ENCODE measurements around the gene ZBTB20. TPM values are rescaled to one million over a fixed set of nuclear protein-coding genes. Genes with fewer than 3 reads are reported as not detected.
"Not testable (repeated sequence)": the region's sequence is repeated elsewhere in the genome, so short reads cannot be mapped to it uniquely, and the experiment has no call there.

Gene ZBTB20
- total RNA-seq, result 1 to 10 TPM; 5.2 to 6.4 TPM

DNA sequence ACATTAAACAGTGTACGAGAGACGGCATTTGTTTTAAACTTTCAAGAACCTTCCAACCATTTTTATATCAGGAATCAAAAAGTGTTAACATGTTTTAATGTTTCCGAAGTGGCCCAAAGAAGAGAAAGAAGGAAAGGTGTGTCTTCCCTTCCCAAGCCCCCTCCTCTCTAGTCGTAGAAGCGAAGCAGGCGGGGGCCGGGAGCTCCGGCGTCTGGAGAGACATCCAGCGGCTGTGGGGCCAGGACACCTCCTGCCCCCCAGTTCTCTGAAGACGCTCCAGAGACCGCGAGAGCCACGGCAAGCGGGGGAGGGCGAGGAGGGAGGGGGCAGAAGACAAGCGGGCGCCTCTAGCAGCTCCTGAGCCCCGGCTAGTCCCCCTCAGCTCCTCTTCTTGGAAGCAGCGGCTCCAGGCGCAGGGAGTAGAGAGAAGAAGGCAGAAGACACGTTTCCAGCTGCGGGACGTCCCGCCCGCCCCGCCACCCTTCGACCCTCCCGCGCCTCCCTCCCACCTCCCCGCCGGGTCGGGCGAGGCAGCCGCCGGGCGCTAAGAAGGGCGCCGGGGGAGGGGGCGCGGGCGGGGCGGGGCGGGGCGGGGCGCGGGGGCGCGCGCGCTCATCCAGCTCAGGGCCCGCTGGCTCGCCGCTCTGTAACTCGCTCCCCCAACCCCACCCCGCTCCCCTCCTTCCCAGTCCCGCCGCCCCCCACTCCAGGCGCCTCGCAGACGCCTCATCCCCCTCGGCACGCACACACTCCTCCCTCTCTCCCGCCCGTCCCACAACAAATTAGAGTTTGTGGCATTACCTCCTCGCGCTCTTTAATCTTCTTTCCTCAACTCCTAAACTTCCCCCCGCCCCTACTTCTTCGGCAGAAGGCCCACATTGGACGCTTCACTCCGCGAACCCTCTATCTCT lies at the start of gene ZBTB20:
Gene ZBTB20 (minus strand): TSS at position 871 of the 911 bp plus-strand sequence.
- DNase-seq, result peak; percentile 86
- intact Hi-C loops (cut with DNase I, micrococcal nuclease), result loop anchor here (1.0 to 10.0 kb wide), 13 partner anchors 46 to 1614 kb away; partner anchors contain the start of genes ATP6V1A (in 1 of the 2), CCDC191 (in 1 of the 2), NAA50 (in 1 of the 2) and QTRT2 (in 1 of the 2)
- H3K27me3 Mint-ChIP-seq, result no peaks in the 10 kb centered on the region

DNA sequence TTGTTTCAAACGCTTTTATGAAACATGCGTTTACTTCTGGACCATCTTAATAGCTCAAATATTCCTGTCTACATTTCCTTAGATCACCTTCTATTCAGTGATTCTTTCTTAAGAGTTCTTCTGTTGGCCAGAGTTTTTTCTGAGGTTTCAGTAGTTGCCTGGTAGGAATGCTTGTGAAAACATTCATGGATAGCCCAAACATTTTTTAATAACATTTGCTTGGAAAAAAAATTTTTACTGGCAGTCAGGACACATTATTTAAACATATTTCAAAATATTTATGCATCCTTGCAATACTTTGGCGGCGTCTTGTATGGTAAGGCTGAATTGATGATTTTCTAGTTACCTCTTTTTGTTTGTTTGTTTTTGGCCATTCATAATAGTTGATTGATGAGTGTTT lies 47.4 kb upstream of the ZBTB20 start:
- ChIA-PET CTCF (no interaction called here), POLR2A (no interaction called here)
- Mint-ChIP-seq H3K9me3 (ENCODE audit: low read depth) (peaks cover 5% of the 10 kb centered on the region), H3K27me3 (no peaks in the 10 kb centered on the region), H3K36me3 (ENCODE audit: low read depth) (no peaks in the 10 kb centered on the region), H3K27ac (no peak overlapping the region), H3K4me1 (no peaks in the 10 kb centered on the region), H3K4me3 (no peak overlapping the region)
- DNase-seq (no peak), ATAC-seq (no peak)
- intact Hi-C loops (cut with DNase I, micrococcal nuclease), result no loop called here

More for the DNA sequence above, at the start of gene ZBTB20:
- H3K36me3 Mint-ChIP-seq (ENCODE audit: low read depth), result no peaks in the 10 kb centered on the region
- H3K4me3 Mint-ChIP-seq, result peak within 1 kb of the TSS; percentile 97
- POLR2A ChIA-PET, result interaction anchor here (0.6 to 1.7 kb wide), 5 partner anchors 11 to 278 kb away, joined by 4 to 11 read pairs (median 5); no protein-coding TSS in a partner anchor
- CTCF ChIA-PET, result interaction anchor here (0.8 to 2.0 kb wide), 5 partner anchors 9 to 637 kb away, joined by 3 to 12 read pairs (median 3); no protein-coding TSS in a partner anchor
- peaks cover 5% of the 10 kb centered on the region for H3K9me3 Mint-ChIP-seq (ENCODE audit: low read depth)
- peak; percentile 14 for ATAC-seq
- peak within 1 kb of the TSS; percentile 99 for H3K27ac Mint-ChIP-seq
- peaks cover 21% of the 10 kb centered on the region for H3K4me1 Mint-ChIP-seq

DNA sequence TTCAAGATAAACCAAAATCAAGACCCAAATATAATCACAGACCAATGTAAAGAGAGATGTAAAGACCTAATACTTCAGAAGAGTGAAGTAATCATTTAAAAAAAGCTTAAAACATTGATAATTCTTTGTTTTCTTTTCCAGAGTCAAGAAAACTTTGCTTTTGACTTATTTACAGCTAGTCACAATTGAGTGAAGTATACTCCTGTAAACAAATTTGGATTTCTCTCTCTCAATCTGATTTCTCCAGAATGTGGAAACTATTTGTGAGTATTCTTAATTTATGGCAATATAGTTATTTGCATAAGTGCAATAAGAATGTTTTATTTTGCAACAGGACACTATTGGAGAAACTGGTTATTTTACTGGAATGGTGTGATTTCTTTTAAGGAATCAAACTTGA lies 43.7 kb upstream of the ZBTB20 start:
- ChIA-PET CTCF (interaction anchor here (0.8 to 1.6 kb wide), 2 partner anchors 18 to 19 kb away, joined by 3 read pairs; no protein-coding TSS in a partner anchor), POLR2A (no interaction called here)
- intact Hi-C loops (cut with DNase I, micrococcal nuclease), result no loop called here
- H3K27ac Mint-ChIP-seq, result no peak overlapping the region
- DNase-seq, result no peak
- H3K27me3 Mint-ChIP-seq, result no peaks in the 10 kb centered on the region
- peaks cover 7% of the 10 kb centered on the region for H3K9me3 Mint-ChIP-seq (ENCODE audit: low read depth)
- no peak for ATAC-seq
- H3K36me3 Mint-ChIP-seq (ENCODE audit: low read depth), result no peaks in the 10 kb centered on the region
- H3K4me3 Mint-ChIP-seq, result no peak overlapping the region
- no peaks in the 10 kb centered on the region for H3K4me1 Mint-ChIP-seq

DNA sequence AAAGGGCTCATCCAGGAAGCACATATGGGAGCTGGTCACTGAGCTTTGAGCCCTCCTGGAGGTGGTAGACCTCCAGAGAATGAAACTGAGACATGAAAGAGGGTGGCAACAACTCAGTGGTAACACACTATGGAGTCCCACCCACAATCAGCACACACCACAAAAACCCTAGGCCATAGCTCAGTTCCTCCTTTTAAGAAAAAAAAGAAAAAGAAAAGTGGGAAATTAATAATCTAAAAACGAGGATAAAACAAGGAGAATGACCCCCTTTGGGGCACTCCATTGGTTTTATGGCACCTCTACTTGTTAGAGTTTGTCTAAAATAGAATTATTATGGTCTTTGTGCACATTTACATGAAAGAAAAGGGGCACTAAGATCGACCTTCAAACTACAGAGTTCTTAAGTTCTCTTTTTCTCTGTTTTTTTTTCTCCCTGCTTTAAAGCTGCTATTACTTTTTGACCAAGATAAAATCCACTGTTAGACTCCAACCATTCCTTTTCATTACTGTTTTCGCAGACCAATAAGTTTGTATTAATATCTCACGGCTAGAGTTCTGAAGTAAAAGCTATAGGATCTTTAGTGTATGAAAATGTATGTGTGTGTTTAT lies 40.2 kb upstream of the ZBTB20 start:
- ChIA-PET POLR2A (no interaction called here), CTCF (interaction anchor here (1.8 kb wide), 1 partner anchor 13 kb away, joined by 3 read pairs; no protein-coding TSS in a partner anchor)
- DNase-seq (no peak), ATAC-seq (no peak)
- Mint-ChIP-seq H3K36me3 (ENCODE audit: low read depth) (no peaks in the 10 kb centered on the region), H3K27me3 (no peaks in the 10 kb centered on the region), H3K4me3 (no peak overlapping the region), H3K4me1 (no peaks in the 10 kb centered on the region), H3K27ac (no peak overlapping the region), H3K9me3 (ENCODE audit: low read depth) (peaks cover 7% of the 10 kb centered on the region)
- intact Hi-C loops (cut with DNase I, micrococcal nuclease), result no loop called here

DNA sequence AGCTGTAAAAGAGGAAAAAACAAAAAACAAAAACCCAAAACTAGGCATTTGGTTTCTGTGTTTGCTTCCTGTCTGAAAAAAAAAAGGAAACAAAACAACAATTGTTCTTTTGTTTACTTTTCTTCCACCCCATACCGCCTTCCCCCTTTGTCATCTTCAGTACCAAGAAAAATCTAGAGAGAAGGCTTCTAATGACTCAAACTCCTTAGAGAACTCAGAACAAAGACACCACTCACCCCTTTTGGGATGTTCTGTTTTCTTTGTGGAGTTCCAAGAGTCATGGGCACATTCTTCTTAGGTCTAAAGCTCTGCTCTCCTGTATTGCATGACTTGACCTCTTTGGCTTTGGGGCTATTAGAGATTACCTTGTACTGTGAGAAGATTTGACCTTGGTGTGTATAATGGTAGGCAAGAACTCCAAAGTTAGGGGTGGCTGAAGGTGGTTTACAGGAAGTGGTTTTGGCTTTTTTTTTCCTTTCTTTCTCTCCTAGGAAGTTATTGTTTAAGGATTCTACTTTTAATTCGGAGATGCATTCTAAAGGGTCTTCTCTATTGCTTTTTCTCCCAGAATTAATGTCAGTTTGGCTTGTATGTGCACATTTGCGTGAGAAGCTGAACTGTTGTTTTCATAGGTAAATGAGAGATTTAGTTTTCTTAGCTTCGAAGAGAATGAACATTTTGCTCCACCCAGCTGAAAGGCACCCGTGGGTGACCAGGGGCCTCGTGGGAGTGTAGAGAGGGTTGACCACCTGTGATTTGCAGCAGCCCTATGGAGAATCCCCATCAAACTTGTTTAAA lies 39.5 kb upstream of the ZBTB20 start:
- POLR2A ChIA-PET, result no interaction called here
- H3K4me1 Mint-ChIP-seq, result no peaks in the 10 kb centered on the region
- H3K36me3 Mint-ChIP-seq (ENCODE audit: low read depth), result no peaks in the 10 kb centered on the region
- ATAC-seq (no peak), DNase-seq (no peak)
- intact Hi-C loops (cut with DNase I, micrococcal nuclease), result no loop called here
- H3K9me3 Mint-ChIP-seq (ENCODE audit: low read depth), result peaks cover 4% of the 10 kb centered on the region
- no peak overlapping the region for H3K4me3 Mint-ChIP-seq
- CTCF ChIA-PET, result no interaction called here
- H3K27me3 Mint-ChIP-seq, result no peaks in the 10 kb centered on the region
- H3K27ac Mint-ChIP-seq, result no peak overlapping the region

DNA sequence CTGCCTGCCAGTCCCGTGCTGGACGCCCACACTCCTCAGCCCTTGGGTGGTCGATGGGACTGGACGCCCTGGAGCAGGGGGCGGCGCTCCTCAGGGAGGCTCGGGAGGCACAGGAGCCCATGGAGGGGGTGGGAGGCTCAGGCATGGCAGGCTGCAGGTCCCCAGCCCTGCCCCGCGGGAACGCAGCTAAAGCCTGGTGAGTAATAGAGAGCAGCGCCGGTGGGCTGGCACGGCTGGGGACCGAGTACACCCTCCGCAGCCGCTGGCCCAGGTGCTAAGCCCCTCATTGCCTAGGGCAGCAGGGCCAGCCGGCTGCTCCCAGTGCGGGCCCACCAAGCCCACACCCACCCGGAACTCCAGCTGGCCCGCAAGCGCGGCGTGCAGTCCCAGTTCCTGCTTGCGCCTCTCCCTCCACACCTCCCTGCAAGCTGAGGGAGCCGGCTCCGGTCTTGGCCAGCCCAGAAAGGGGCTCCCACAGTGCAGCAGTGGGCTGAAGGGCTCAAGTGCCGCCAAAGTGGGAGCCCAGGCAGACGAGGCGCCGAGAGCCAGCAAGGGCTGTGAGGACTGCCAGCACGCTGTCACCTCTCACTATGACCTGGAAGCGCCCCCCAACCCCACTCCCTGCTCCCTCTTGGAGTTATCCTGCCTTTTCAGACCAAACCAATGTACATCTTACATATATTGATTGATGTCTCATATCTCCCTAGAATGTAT lies 37.9 kb upstream of the ZBTB20 start:
- H3K4me1 Mint-ChIP-seq; H3K27me3 Mint-ChIP-seq; H3K27ac Mint-ChIP-seq; intact Hi-C loops (cut with DNase I, micrococcal nuclease); CTCF ChIA-PET; H3K36me3 Mint-ChIP-seq (ENCODE audit: low read depth); ATAC-seq; H3K9me3 Mint-ChIP-seq (ENCODE audit: low read depth); H3K4me3 Mint-ChIP-seq; POLR2A ChIA-PET; DNase-seq: not testable (repeated sequence)

DNA sequence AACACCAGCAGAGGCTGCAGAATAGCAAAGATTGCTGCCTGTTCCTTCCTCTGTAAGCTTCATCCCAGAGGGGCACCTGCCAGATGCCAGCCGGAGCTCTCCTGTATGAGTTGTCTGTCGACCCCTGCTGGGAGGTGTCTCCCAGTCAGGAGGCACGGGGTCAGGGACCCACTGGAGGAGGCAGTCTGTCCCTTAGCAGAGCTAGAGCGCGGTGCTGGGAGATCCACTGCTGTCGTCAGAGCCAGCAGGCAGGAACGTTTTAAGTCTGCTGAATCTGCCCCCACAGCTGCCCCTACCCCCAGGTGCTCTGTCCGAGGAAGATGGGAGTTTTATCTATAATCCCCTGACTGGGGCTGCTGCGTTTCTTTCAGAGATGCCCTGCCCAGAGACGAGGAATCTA lies 31.8 kb upstream of the ZBTB20 start:
- H3K4me1 Mint-ChIP-seq; DNase-seq; H3K36me3 Mint-ChIP-seq (ENCODE audit: low read depth); H3K9me3 Mint-ChIP-seq (ENCODE audit: low read depth); intact Hi-C loops (cut with DNase I, micrococcal nuclease); ATAC-seq; H3K27me3 Mint-ChIP-seq; POLR2A ChIA-PET; H3K4me3 Mint-ChIP-seq; H3K27ac Mint-ChIP-seq: not testable (repeated sequence)
- CTCF ChIA-PET, result interaction anchor here (1.1 kb wide), 1 partner anchor 137 kb away, joined by 3 read pairs; no protein-coding TSS in a partner anchor

DNA sequence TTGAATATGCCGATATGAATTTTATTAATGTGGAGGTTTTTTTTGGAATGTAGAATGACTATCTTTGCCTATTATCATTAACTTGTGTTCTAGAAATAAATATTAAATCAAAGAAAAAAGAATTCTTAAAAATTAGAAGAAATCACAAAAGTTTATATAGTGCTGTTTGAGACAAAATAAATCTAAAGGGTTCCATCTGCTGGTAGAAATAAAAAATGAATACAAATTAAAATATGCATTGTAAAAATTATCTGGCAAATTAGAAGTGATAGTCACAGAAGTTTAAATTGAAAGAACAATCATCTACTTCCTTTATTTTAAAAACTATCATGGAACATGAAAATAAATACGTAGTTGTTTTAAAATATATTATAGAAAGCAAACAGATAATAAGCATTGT lies 22.7 kb upstream of the ZBTB20 start:
- DNase-seq, result no peak
- intact Hi-C loops (cut with DNase I, micrococcal nuclease), result loop anchor here (1.0 to 10.0 kb wide), 5 partner anchors 78 to 788 kb away; no protein-coding TSS in a partner anchor
- Mint-ChIP-seq H3K4me3 (no peak overlapping the region), H3K9me3 (ENCODE audit: low read depth) (no peaks in the 10 kb centered on the region), H3K4me1 (peaks cover 12% of the 10 kb centered on the region), H3K27ac (no peak overlapping the region), H3K36me3 (ENCODE audit: low read depth) (no peaks in the 10 kb centered on the region), H3K27me3 (no peaks in the 10 kb centered on the region)
- CTCF ChIA-PET, result interaction anchor here (0.9 to 3.7 kb wide), 3 partner anchors 8 to 128 kb away, joined by 3 to 15 read pairs (median 4); no protein-coding TSS in a partner anchor
- no peak for ATAC-seq
- POLR2A ChIA-PET, result no interaction called here

DNA sequence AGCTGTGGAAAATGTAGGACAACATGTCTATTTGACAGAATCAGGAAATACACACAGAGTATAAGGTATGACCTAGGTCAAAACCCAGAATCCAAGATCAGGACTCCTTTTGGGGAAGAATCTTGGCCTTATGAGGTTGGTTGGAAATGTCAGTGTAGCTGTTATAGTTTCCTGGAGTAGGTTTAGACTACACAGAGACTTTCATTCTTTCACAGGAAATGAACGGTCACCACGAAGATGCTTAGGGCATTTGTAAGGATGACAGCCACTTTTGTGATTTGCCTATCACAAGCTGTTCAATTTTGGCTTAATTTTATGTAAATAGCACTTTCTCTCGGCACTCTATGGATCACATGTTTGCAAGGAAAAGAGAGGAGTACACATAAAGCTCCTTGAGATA lies 18.6 kb upstream of the ZBTB20 start:
- H3K9me3 Mint-ChIP-seq (ENCODE audit: low read depth), result no peaks in the 10 kb centered on the region
- intact Hi-C loops (cut with DNase I, micrococcal nuclease), result loop anchor here (1.0 to 10.0 kb wide), 4 partner anchors 17 to 783 kb away; no protein-coding TSS in a partner anchor
- peak; percentile 72 for ATAC-seq
- no peak for DNase-seq
- no peaks in the 10 kb centered on the region for H3K27me3 Mint-ChIP-seq
- H3K4me1 Mint-ChIP-seq, result peaks cover 28% of the 10 kb centered on the region
- peak overlapping the region; percentile 43 for H3K27ac Mint-ChIP-seq
- POLR2A ChIA-PET, result no interaction called here
- H3K36me3 Mint-ChIP-seq (ENCODE audit: low read depth), result no peaks in the 10 kb centered on the region
- no peak overlapping the region for H3K4me3 Mint-ChIP-seq
- CTCF ChIA-PET, result interaction anchor here (0.7 to 2.1 kb wide), 8 partner anchors 12 to 342 kb away, joined by 3 to 11 read pairs (median 5); no protein-coding TSS in a partner anchor

DNA sequence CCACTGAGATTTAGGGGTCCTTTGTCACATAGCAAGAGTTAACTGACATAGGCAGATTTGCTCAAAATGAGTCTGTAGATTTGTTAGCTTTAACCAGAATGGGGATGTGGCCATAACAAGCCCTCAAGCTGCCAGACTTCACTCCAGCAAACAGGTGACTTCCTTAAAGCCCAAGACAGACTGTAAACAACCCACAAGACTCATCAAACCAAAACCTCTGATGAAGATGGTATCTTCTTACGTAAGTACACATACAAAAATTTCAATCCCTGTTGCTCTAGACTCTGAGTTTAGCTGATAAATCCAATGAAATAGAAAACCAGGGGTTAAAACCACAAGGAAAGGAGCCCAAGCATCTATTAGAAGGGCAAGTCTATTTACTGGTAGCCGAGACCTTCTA lies 18.2 kb upstream of the ZBTB20 start:
- no peaks in the 10 kb centered on the region for H3K36me3 Mint-ChIP-seq (ENCODE audit: low read depth)
- H3K4me3 Mint-ChIP-seq, result no peak overlapping the region
- H3K27ac Mint-ChIP-seq, result peak overlapping the region; percentile 43
- ChIA-PET CTCF (interaction anchor here (0.7 to 2.1 kb wide), 8 partner anchors 11 to 456 kb away, joined by 3 to 11 read pairs (median 4); no protein-coding TSS in a partner anchor), POLR2A (no interaction called here)
- intact Hi-C loops (cut with DNase I, micrococcal nuclease), result loop anchor here (1.0 to 10.0 kb wide), 4 partner anchors 17 to 783 kb away; no protein-coding TSS in a partner anchor
- ATAC-seq (peak; percentile 66), DNase-seq (peak; percentile 13)
- no peaks in the 10 kb centered on the region for H3K27me3 Mint-ChIP-seq
- peaks cover 30% of the 10 kb centered on the region for H3K4me1 Mint-ChIP-seq
- no peaks in the 10 kb centered on the region for H3K9me3 Mint-ChIP-seq (ENCODE audit: low read depth)
